Heart left ventricle (tissue), 13 donors: Measurements from ENCODE around the gene MYH8.

ENCODE experiments used
- CTCF ChIP-seq, 12 donors: fragments of 200-600 bp; sonication (generic) in 4 of 12; IDR thresholded peaks; one replicate each; pipeline versions ENCODE4 v1.5.0 to v1.8.0; 2018 to 2022; ENCODE audit warnings: antibody characterized with exemption in 12 of 12, mild to moderate bottlenecking in 5 of 12
- POLR2A ChIP-seq, 2 donors: fragments of 450-650 bp; IDR thresholded peaks; one replicate each; pipeline ENCODE4 v1.6.1; 2017; ENCODE audit warnings: antibody characterized with exemption in 2 of 2, mild to moderate bottlenecking in 2 of 2, moderate library complexity in 2 of 2
- donor health status: ischemic (EF 13 %, LVEDD 7.1; RV severe dilation, severe dysfunction).
- donor health status: DM: no; HTN: yes; CAD: no.
- donor health status: DM: no; HTN: no; CAD: no.
- donor health status: ischemic (EF 25% LVEDD 6.9; RV normal size, moderate dysfunction).
- donor health status: ischemic (EF 25% LVEDD 5.7; RV mildly dilated, moderate dysfunction).
- donor health status: ischemic (EF 35%, LVEDD 5.7; RV mildly dilated, moderate dysfunction).
- donor health status: nonischemic (EF 11% LVEDD 7.7; RV severe dilation, severe dysfunction).
- donor health status: DM: yes; HTN: yes; CAD: no.
- donor health status: PGD.
- donor health status: ischemic (EF 29% LVEDD 5.4; RV normal size, mild dysfunction).
- donor health status: nonischemic (EF 23%, LVEDD 6.1; RV moderate dilation, normal function).

- no peak for TF ChIP-seq CTCF (IDR thresholded peaks at IDR 0.05)
- TF ChIP-seq POLR2A (IDR thresholded peaks at IDR 0.05): no peak
Measured at GRCh38 chr17:10429421-10430045, 7.8 kb upstream of the MYH8 start.
